Fibroblast of lung (primary cell): ENCODE results near the gene EDEM1. TPM values are rescaled to one million over a fixed set of nuclear protein-coding genes. Genes with fewer than 3 reads are reported as not detected.
"Not testable (repeated sequence)": the region's sequence is repeated elsewhere in the genome, so short reads cannot be mapped to it uniquely, and the experiment has no call there.

Experiments
- DNase-seq, 2 donors: peaks; one replicate each; pipeline versions ENCODE4 v3.0.0 to v3.0.0-alpha.2; 2010; ENCODE audit warnings: low read depth in 2 of 2
- H2AFZ ChIP-seq: 2 replicates; pipeline ENCODE4 v1.5.1; 2012; ENCODE audit warnings: low read length, control low read depth, inconsistent platforms
- H3K27ac ChIP-seq: 2 replicates; pipeline ENCODE4 v1.5.1; 2011; ENCODE audit warnings: low read length, control low read depth; ENCODE audit not compliant: insufficient read depth
- H3K27me3 ChIP-seq: 2 replicates; pipeline ENCODE4 v1.5.1; 2011; ENCODE audit warnings: mild to moderate bottlenecking, low read length; ENCODE audit not compliant: control insufficient read depth, insufficient read depth
- H3K36me3 ChIP-seq: 2 replicates; pipeline ENCODE4 v1.5.1; 2011; ENCODE audit warnings: low read length; ENCODE audit not compliant: control insufficient read depth, insufficient read depth
- H3K4me1 ChIP-seq: 2 replicates; pipeline ENCODE4 v1.5.1; 2011; ENCODE audit warnings: low read length; ENCODE audit not compliant: control insufficient read depth, insufficient read depth; ENCODE audit errors: extremely low read depth
- H3K4me2 ChIP-seq: 2 replicates; pipeline ENCODE4 v1.5.1; 2011; ENCODE audit warnings: low read length, control low read depth; ENCODE audit not compliant: insufficient read depth; ENCODE audit errors: extremely low read depth
- H3K4me3 ChIP-seq, 4 experiments: fragments of 200-600 bp in 1 of 4; sonication (generic) in 1 of 4; replicated peaks in 1 of 4; 2 replicates each; pipeline ENCODE4 v1.5.1; 2011 to 2016; ENCODE audit warnings: low read length in 4 of 4, low read depth in 3 of 4, mild to moderate bottlenecking in 3 of 4, control low read depth in 2 of 4, inconsistent platforms in 1 of 4, mixed read lengths in 1 of 4; ENCODE audit not compliant: insufficient read depth in 1 of 4; ENCODE audit errors: control extremely low read depth in 1 of 4
- H3K79me2 ChIP-seq: 2 replicates; pipeline ENCODE4 v1.5.1; 2012; ENCODE audit warnings: mild to moderate bottlenecking, low read length, inconsistent platforms; ENCODE audit not compliant: control insufficient read depth, insufficient read depth
- H3K9ac ChIP-seq: 2 replicates; pipeline ENCODE4 v1.5.1; 2011; ENCODE audit warnings: mild to moderate bottlenecking, low read length, control low read depth; ENCODE audit not compliant: insufficient read depth
- H3K9me3 ChIP-seq: 2 replicates; pipeline ENCODE4 v1.5.1; 2012; ENCODE audit warnings: low read depth, low read length; ENCODE audit not compliant: control insufficient read depth, insufficient read depth
- H4K20me1 ChIP-seq: 2 replicates; pipeline ENCODE4 v1.5.1; 2011; ENCODE audit warnings: low read length; ENCODE audit not compliant: control insufficient read depth, insufficient read depth; ENCODE audit errors: extremely low read depth
- CTCF ChIP-seq, 2 donors: IDR thresholded peaks in 1 of 2; conservative IDR thresholded peaks in 1 of 2; 1 replicate in 1 of 2; 2 replicates in 1 of 2; pipeline ENCODE4 v1.5.1; 2011 to 2012; ENCODE audit warnings: low read length in 2 of 2, control low read depth in 1 of 2, inconsistent platforms in 1 of 2, low read depth in 1 of 2, mild to moderate bottlenecking in 1 of 2
- EZH2 ChIP-seq: IDR thresholded peaks from 2 replicates; pipeline ENCODE4 v1.5.1; 2012; ENCODE audit warnings: low read length, control low read depth, mild to moderate bottlenecking; ENCODE audit errors: missing control alignments
- polyA plus RNA-seq, 2 donors: library from polyadenylated mRNA; depleted of rRNA in 1 of 2; stranded (reverse) in 1 of 2; unstranded in 1 of 2; fragments of >200 nt; gene quantifications; 2 replicates each; pipeline ENCODE4 v1.2.1, GENCODE V29; 2011 to 2012; ENCODE audit warnings: missing spikeins in 1 of 2
- total RNA-seq: library from RNA; depleted of rRNA; stranded (reverse); fragments of >200 nt; gene quantifications from 2 replicates; pipeline ENCODE4 v1.2.1, GENCODE V29; 2014

Gene EDEM1
- total and polyA plus RNA-seq, 2 donors (not counting 1 experiment from before 2014, with no cell fraction given), result 23.6 to 42.4 TPM

GRCh38 chr3:5172018-5172417 is 15.5 kb upstream of the EDEM1 start:
- Histone ChIP-seq H4K20me1 (no peaks in the 10 kb centered on the region), H3K9ac (no peak overlapping the region), H2AFZ (no peak overlapping the region), H3K9me3 (no peaks in the 10 kb centered on the region), H3K36me3 (peaks cover 5% of the 10 kb centered on the region), H3K79me2 (peaks cover 24% of the 10 kb centered on the region), H3K27ac (no peak overlapping the region), H3K27me3 (no peaks in the 10 kb centered on the region), H3K4me2 (no peak overlapping the region), H3K4me3 (no peak overlapping the region), H3K4me1 (no peaks in the 10 kb centered on the region)
- no peak for TF ChIP-seq EZH2
- no peak for TF ChIP-seq CTCF (conservative IDR thresholded peaks at IDR 0.05 in 1 of 2, IDR thresholded peaks at IDR 0.05 in 1 of 2; ENCODE audit: low read depth in 1 of 2, low read length in 2 of 2)
- DNase-seq, result no peak

GRCh38 chr3:5179036-5179435 is 8.5 kb upstream of the EDEM1 start:
- DNase-seq, H4K20me1 ChIP-seq, H3K4me3 ChIP-seq, H3K27me3 ChIP-seq, H3K4me2 ChIP-seq, H3K9me3 ChIP-seq, H3K9ac ChIP-seq, H3K36me3 ChIP-seq, H3K27ac ChIP-seq, H3K79me2 ChIP-seq, H2AFZ ChIP-seq, H3K4me1 ChIP-seq: not testable (repeated sequence)

- TF ChIP-seq CTCF (conservative IDR thresholded peaks at IDR 0.05 in 1 of 2, IDR thresholded peaks at IDR 0.05 in 1 of 2; ENCODE audit: low read depth in 1 of 2, low read length in 2 of 2), result no peak
- TF ChIP-seq EZH2, result no peak
- H3K27me3 ChIP-seq, result no peaks in the 10 kb centered on the region
- no peak overlapping the region for H3K27ac ChIP-seq
- H3K9ac ChIP-seq, result no peak overlapping the region
- H2AFZ ChIP-seq, result no peak overlapping the region
- H3K4me1 ChIP-seq, result no peaks in the 10 kb centered on the region
- no peaks in the 10 kb centered on the region for H3K36me3 ChIP-seq
- no peaks in the 10 kb centered on the region for H3K79me2 ChIP-seq
- no peak overlapping the region for H3K4me3 ChIP-seq
- H3K9me3 ChIP-seq, result no peaks in the 10 kb centered on the region
- H4K20me1 ChIP-seq, result no peaks in the 10 kb centered on the region
- no peak for DNase-seq
- H3K4me2 ChIP-seq, result no peak overlapping the region
Measured at GRCh38 chr3:5181469-5182141, 5.9 kb upstream of the EDEM1 start.

GRCh38 chr3:5183714-5184113 is 3.8 kb upstream of the EDEM1 start:
- not testable (repeated sequence) for H4K20me1 ChIP-seq, DNase-seq

More at GRCh38 chr3:5183714-5184113, 3.8 kb upstream of the EDEM1 start:
- not testable (repeated sequence) for H3K9ac ChIP-seq, H3K79me2 ChIP-seq, H3K36me3 ChIP-seq, H3K27ac ChIP-seq, H3K4me3 ChIP-seq, H2AFZ ChIP-seq, H3K4me2 ChIP-seq, H3K4me1 ChIP-seq, H3K27me3 ChIP-seq, H3K9me3 ChIP-seq
